IMR-90 (cell line): ENCODE data around the gene PTPRG. TPM values are rescaled to one million over a fixed set of nuclear protein-coding genes. Genes with fewer than 3 reads are reported as not detected.

Experiments used
- ATAC-seq: fragments of 200-7000 bp; cut with Tn5 transposase; 2 replicates; pipeline ENCODE4 v1.9.1; 2020; ENCODE audit warnings: low read depth, mild to moderate bottlenecking, moderate library complexity
- BruUV-seq: library from RNA; stranded (reverse); fragments of 400-500 nt; replicated peaks from 2 replicates; lab custom pipeline; 2021; lab: Mats Ljungman, UMichigan
- CTCF ChIA-PET: fragments of 300-600 bp; formaldehyde crosslinking; extraction: SDS; loops from one replicate; lab custom pipeline; 2021; ENCODE audit warnings: antibody characterized with exemption; lab: Yijun Ruan, JAX
- POLR2A ChIA-PET: fragments of 300-600 bp; sonication (Branson Sonifier 250); formaldehyde crosslinking; loops from one replicate; lab custom pipeline; 2022; ENCODE audit warnings: antibody characterized with exemption; ENCODE audit not compliant: unreplicated experiment; lab: Charles Lee
- DNase-seq: peaks from one replicate; pipeline ENCODE4 v3.0.0; 2013
- H2AFZ ChIP-seq: replicated peaks from 2 replicates; pipeline ENCODE3; 2013; ENCODE audit warnings: low read length, mild to moderate bottlenecking; ENCODE audit not compliant: poor library complexity
- H2AK5ac ChIP-seq: 2 replicates; pipeline ENCODE4 v1.6.1; 2013; ENCODE audit warnings: low read depth, low read length, inconsistent platforms
- H2AK9ac ChIP-seq: replicated peaks from 2 replicates; pipeline ENCODE3; 2013; ENCODE audit warnings: mild to moderate bottlenecking, low read depth, low read length, moderate library complexity; ENCODE audit not compliant: poor library complexity
- H2BK120ac ChIP-seq: 2 replicates; pipeline ENCODE4 v1.6.1; 2013; ENCODE audit warnings: low read depth, low read length, inconsistent platforms
- H2BK15ac ChIP-seq: 3 replicates; pipeline ENCODE4 v1.6.1; 2013; ENCODE audit warnings: low read depth, low read length, inconsistent platforms
- H2BK20ac ChIP-seq: 2 replicates; pipeline ENCODE4 v1.6.1; 2013; ENCODE audit warnings: low read depth, mild to moderate bottlenecking, inconsistent platforms, low read length, moderate library complexity
- H2BK5ac ChIP-seq: 2 replicates; pipeline ENCODE4 v1.6.1; 2013; ENCODE audit warnings: mild to moderate bottlenecking, low read depth, low read length, inconsistent platforms; ENCODE audit not compliant: poor library complexity, severe bottlenecking
- H3K14ac ChIP-seq: replicated peaks from 2 replicates; pipeline ENCODE4 v1.6.1; 2013; ENCODE audit warnings: low read depth, low read length, inconsistent platforms
- H3K18ac ChIP-seq: 2 replicates; pipeline ENCODE4 v1.6.1; 2013; ENCODE audit warnings: low read depth, low read length, control low read depth
- H3K23ac ChIP-seq: 2 replicates; pipeline ENCODE4 v1.6.1; 2013; ENCODE audit warnings: low read depth, low read length, inconsistent platforms
- H3K27ac ChIP-seq: 2 replicates; pipeline ENCODE4 v1.5.1; 2013; ENCODE audit warnings: mild to moderate bottlenecking, control low read depth, low read length; ENCODE audit not compliant: insufficient read depth
- H3K27me3 ChIP-seq: 2 replicates; pipeline ENCODE4 v1.6.1; 2013; ENCODE audit warnings: low read length; ENCODE audit not compliant: control insufficient read depth, insufficient read depth
- H3K36me3 ChIP-seq: 2 replicates; pipeline ENCODE4 v1.6.1; 2013; ENCODE audit warnings: low read length, mixed read lengths; ENCODE audit not compliant: control insufficient read depth, insufficient read depth
- H3K4ac ChIP-seq: 2 replicates; pipeline ENCODE4 v1.6.1; 2013; ENCODE audit warnings: low read depth, low read length, inconsistent platforms
- H3K4me1 ChIP-seq: 2 replicates; pipeline ENCODE4 v1.6.1; 2013; ENCODE audit warnings: low read length, mixed read lengths; ENCODE audit not compliant: control insufficient read depth, insufficient read depth
- H3K4me2 ChIP-seq: 2 replicates; pipeline ENCODE4 v1.6.1; 2013; ENCODE audit warnings: low read depth, mild to moderate bottlenecking, control low read depth, low read length, moderate library complexity
- H3K4me3 ChIP-seq: 2 replicates; pipeline ENCODE4 v1.5.1; 2013; ENCODE audit warnings: low read depth, mild to moderate bottlenecking, control low read depth, low read length, moderate library complexity; ENCODE audit not compliant: insufficient read depth
- H3K56ac ChIP-seq: 2 replicates; pipeline ENCODE4 v1.6.1; 2013; ENCODE audit warnings: low read length, inconsistent platforms; ENCODE audit not compliant: insufficient read depth; ENCODE audit errors: extremely low read depth
- H3K79me1 ChIP-seq, 2 experiments: 2 replicates each; pipeline ENCODE4 v1.6.1; 2013; ENCODE audit warnings: low read length in 2 of 2, inconsistent platforms in 1 of 2, low read depth in 1 of 2
- H3K9ac ChIP-seq: 2 replicates; pipeline ENCODE4 v1.6.1; 2013; ENCODE audit warnings: low read depth, low read length, control low read depth
- H3K9me1 ChIP-seq: 2 replicates; pipeline ENCODE4 v1.6.1; 2013; ENCODE audit warnings: low read length, inconsistent platforms; ENCODE audit not compliant: insufficient read depth
- H3K9me3 ChIP-seq: 2 replicates; pipeline ENCODE4 v1.6.1; 2013; ENCODE audit warnings: low read length; ENCODE audit not compliant: control insufficient read depth, insufficient read depth
- H4K20me1 ChIP-seq: 2 replicates; pipeline ENCODE4 v1.6.1; 2013; ENCODE audit warnings: low read length, inconsistent platforms; ENCODE audit not compliant: insufficient read depth
- H4K5ac ChIP-seq: 2 replicates; pipeline ENCODE4 v1.6.1; 2013; ENCODE audit warnings: mild to moderate bottlenecking, low read depth, low read length, control low read depth
- H4K8ac ChIP-seq, 2 experiments: 2 replicates each; pipeline ENCODE4 v1.6.1; 2013; ENCODE audit warnings: low read depth in 2 of 2, low read length in 2 of 2, control low read depth in 1 of 2, inconsistent platforms in 1 of 2
- H4K91ac ChIP-seq: 2 replicates; pipeline ENCODE4 v1.6.1; 2013; ENCODE audit warnings: low read depth, low read length, inconsistent platforms; ENCODE audit not compliant: insufficient read depth
- CEBPB ChIP-seq: IDR thresholded peaks from 2 replicates; pipeline ENCODE4 v1.6.1; 2012; ENCODE audit warnings: low read depth, low read length, improper control_type of control experiment
- CHD1 ChIP-seq: IDR thresholded peaks from 2 replicates; pipeline ENCODE4 v1.6.1; 2012; ENCODE audit warnings: low read depth, low read length, improper control_type of control experiment
- MAFK ChIP-seq: IDR thresholded peaks from 2 replicates; pipeline ENCODE4 v1.6.1; 2012; ENCODE audit warnings: low read depth, low read length, improper control_type of control experiment
- MAZ ChIP-seq: IDR thresholded peaks from 2 replicates; pipeline ENCODE4 v1.6.1; 2012; ENCODE audit warnings: low read depth, mild to moderate bottlenecking, low read length, improper control_type of control experiment, moderate library complexity, borderline replicate concordance
- POLR2A ChIP-seq: IDR thresholded peaks from 2 replicates; pipeline ENCODE4 v1.6.1; 2012; ENCODE audit warnings: mild to moderate bottlenecking, low read depth, low read length
- RCOR1 ChIP-seq: IDR thresholded peaks from 2 replicates; pipeline ENCODE4 v1.6.1; 2012; ENCODE audit warnings: mild to moderate bottlenecking, low read length, improper control_type of control experiment; ENCODE audit not compliant: insufficient replicate concordance
- RFX5 ChIP-seq: IDR thresholded peaks from 2 replicates; pipeline ENCODE4 v1.8.0; 2012; ENCODE audit warnings: low read depth, mild to moderate bottlenecking, low read length, moderate library complexity
- SMC3 ChIP-seq: fragments of 150-350 bp; IDR thresholded peaks from 2 replicates; pipeline ENCODE4 v1.6.1; 2016; ENCODE audit warnings: low read depth, mild to moderate bottlenecking, antibody characterized with exemption, low read length, moderate library complexity
- WGBS, 2 experiments: methylation state at CpG; one replicate each; pipeline versions ENCODE4 v1.1.5 to v1.1.7; 2013; ENCODE audit warnings: missing lambda C conversion rate in 2 of 2; ENCODE audit not compliant: insufficient read length in 1 of 2; ENCODE audit errors: extremely low coverage in 2 of 2; 5-methylcytosine and 5-hydroxymethylcytosine counted together
- dilution Hi-C: fragments of 300-500 bp; cut with HindIII; formaldehyde crosslinking; loops from one replicate; pipeline ENCODE4 v1.14.3; 2018; ENCODE audit warnings: low sequenced_read_pairs; ENCODE audit not compliant: unreplicated experiment
- in situ Hi-C: fragments of 300-500 bp; cut with MboI; formaldehyde crosslinking; loops from 3 replicates; pipeline ENCODE4 v1.14.3; 2019; ENCODE audit warnings: low sequenced_read_pairs, inconsistent platforms, mixed read lengths
- intact Hi-C: fragments of 100-400 bp; cut with micrococcal nuclease; formaldehyde crosslinking; loops from 2 replicates; pipeline ENCODE4 v1.10.0; 2022
- polyA plus RNA-seq, 3 experiments: library from polyadenylated mRNA; depleted of rRNA; stranded (reverse); fragments of >200 nt; gene quantifications; 2 replicates each; pipeline ENCODE4 v1.2.3, GENCODE V29; 2012; ENCODE audit warnings: low replicate concordance in 1 of 3
- total RNA-seq: library from RNA; depleted of rRNA; stranded (reverse); fragments of >200 nt; gene quantifications from 2 replicates; pipeline ENCODE4 v1.2.3, GENCODE V29; 2012

The PTPRG gene
- total and polyA plus RNA-seq, 2 of the 4 experiments (the other 2 are of a cell fraction), result 7.7 to 31.0 TPM

- BruUV-seq, result no TSS peak
- H3K9me1 ChIP-seq, result no peaks in the 10 kb centered on the region
- H3K4me3 ChIP-seq, result no peak overlapping the region
- peaks cover 2% of the 10 kb centered on the region; the same call in 1 of the 2 replicates for H3K27me3 ChIP-seq
- H2AFZ ChIP-seq, result no peak overlapping the region
- H3K27ac ChIP-seq, result no peak overlapping the region
- H3K4me1 ChIP-seq, result no peaks in the 10 kb centered on the region
- DNase-seq (no peak), ATAC-seq (no peak)
- no peak overlapping the region for H3K18ac ChIP-seq
- no CpG with 5 or more reads among the region's 2 CpGs for WGBS, 2 experiments
- POLR2A ChIA-PET, result no interaction called here
- H2BK15ac ChIP-seq, result no peak overlapping the region
- dilution Hi-C loops (no loop called here), intact Hi-C loops (no loop called here), in situ Hi-C loops (no loop called here)
- H2BK5ac ChIP-seq, result no peak overlapping the region
- no peak overlapping the region for H2BK120ac ChIP-seq
- no peak overlapping the region for H3K23ac ChIP-seq
- H3K9ac ChIP-seq, result no peak overlapping the region
- H2AK9ac ChIP-seq, result no peak overlapping the region
- H2BK20ac ChIP-seq, result no peak overlapping the region
- H3K4me2 ChIP-seq, result no peak overlapping the region
- no peak overlapping the region for H3K14ac ChIP-seq
- CTCF ChIA-PET, result no interaction called here
- H4K5ac ChIP-seq, result no peak overlapping the region
- H4K91ac ChIP-seq, result no peak overlapping the region
- H3K56ac ChIP-seq, result no peak overlapping the region
- H4K20me1 ChIP-seq, result no peaks in the 10 kb centered on the region
- H3K4ac ChIP-seq, result no peak overlapping the region
- no peak overlapping the region for H2AK5ac ChIP-seq
- TF ChIP-seq SMC3 (no peak), POLR2A (no peak), MAFK (no peak), RFX5 (no peak), CEBPB (no peak), CHD1 (no peak), RCOR1 (no peak), MAZ (no peak)
- H4K8ac ChIP-seq, result no peak overlapping the region
- H3K79me1 ChIP-seq, result no peaks in the 10 kb centered on the region
- no peaks in the 10 kb centered on the region for H3K9me3 ChIP-seq
- H3K36me3 ChIP-seq, result no peaks in the 10 kb centered on the region
Measured at GRCh38 chr3:61520966-61521628, 40.3 kb upstream of the PTPRG start.
